Ascending aorta (tissue), 2 donors: Measurements from ENCODE around the gene LUM. TPM values are rescaled to one million over a fixed set of nuclear protein-coding genes. Genes with fewer than 3 reads are reported as not detected.

Source experiments
- DNase-seq, 2 donors: peaks; one replicate each; pipeline ENCODE4 v3.0.0-alpha.2; 2019; ENCODE audit warnings: low spot score in 2 of 2
- H3K27ac ChIP-seq, 2 donors: fragments of 200-600 bp; sonication (generic); one replicate each; pipeline ENCODE4 v1.5.1; 2016 to 2017; ENCODE audit warnings: mild to moderate bottlenecking in 1 of 2
- H3K27me3 ChIP-seq: fragments of 200-600 bp; sonication (generic); one replicate; pipeline ENCODE4 v1.5.1; 2017
- H3K36me3 ChIP-seq, 2 donors: fragments of 200-600 bp; sonication (generic); one replicate each; pipeline ENCODE4 v1.5.1; 2016
- H3K4me1 ChIP-seq, 2 donors: fragments of 200-600 bp; sonication (generic); one replicate each; pipeline ENCODE4 v1.5.1; 2016 to 2017; ENCODE audit warnings: mild to moderate bottlenecking in 1 of 2
- H3K4me3 ChIP-seq, 2 donors: fragments of 200-600 bp; sonication (generic); one replicate each; pipeline ENCODE4 v1.5.1; 2016 to 2017; ENCODE audit warnings: mild to moderate bottlenecking in 1 of 2
- H3K9me3 ChIP-seq, 2 donors: fragments of 200-600 bp; sonication (generic); one replicate each; pipeline ENCODE4 v1.5.1; 2016
- CTCF ChIP-seq, 3 experiments: fragments of 200-600 bp in 2 of 3; fragments of 450-650 bp in 1 of 3; sonication (generic) in 2 of 3; IDR thresholded peaks; one replicate each; pipeline ENCODE4 v1.5.1; 2016 to 2019; ENCODE audit warnings: antibody characterized with exemption in 3 of 3, mild to moderate bottlenecking in 1 of 3, moderate library complexity in 1 of 3
- intact Hi-C: fragments of 100-400 bp; cut with DNase I; formaldehyde crosslinking; loops from one replicate; pipeline ENCODE4 v1.15.1; 2023
- total RNA-seq: library from RNA; depleted of rRNA; stranded (reverse); fragments of >200 nt; gene quantifications from one replicate; pipeline ENCODE4 v1.1.0, GENCODE V29; 2016

LUM gene
- total RNA-seq, 1 donor from 2014 or later: 133 TPM

DNA sequence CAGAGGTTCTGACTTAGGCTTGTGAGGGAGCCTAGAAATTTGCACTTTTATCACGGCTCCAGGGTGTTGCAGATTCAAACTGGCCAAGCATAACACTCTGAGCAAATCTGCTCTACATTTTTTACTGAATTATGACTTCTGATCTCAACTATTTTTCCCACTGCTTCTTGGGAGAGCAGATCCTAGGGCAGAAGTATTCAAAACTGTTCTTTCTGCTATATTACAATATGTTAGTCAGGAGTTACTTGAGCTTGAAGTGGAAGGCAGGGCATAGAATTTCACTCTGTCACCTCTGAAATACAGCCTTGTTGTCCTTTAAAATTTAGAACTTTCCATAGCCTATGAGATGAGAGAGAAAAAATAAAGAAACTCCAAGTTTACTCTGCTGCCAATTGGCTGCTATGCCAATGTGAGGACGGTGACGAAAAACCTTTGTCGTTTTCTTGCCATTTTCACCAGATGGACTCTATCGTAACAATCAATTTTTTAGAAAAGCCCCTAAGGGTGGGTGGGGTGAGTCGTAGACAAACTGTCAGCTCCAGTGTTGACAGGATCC, 37.1 kb downstream of the LUM start:
- Histone ChIP-seq H3K36me3 (no peaks in the 10 kb centered on the region), H3K27ac (peak overlapping the region; percentile 32 to 51), H3K4me3 (peak overlapping the region; percentile 11 to 23), H3K27me3 (no peaks in the 10 kb centered on the region), H3K9me3 (no peaks in the 10 kb centered on the region), H3K4me1 (no peaks in the 10 kb centered on the region)
- intact Hi-C loops: no loop called here
- no peak for DNase-seq
- TF ChIP-seq CTCF (IDR thresholded peaks at IDR 0.05): no peak

- DNase-seq: no peak
- TF ChIP-seq CTCF (IDR thresholded peaks at IDR 0.05): no peak
- intact Hi-C loops: no loop called here
- Histone ChIP-seq H3K4me1 (no peaks in the 10 kb centered on the region), H3K27me3 (no peaks in the 10 kb centered on the region), H3K9me3 (no peaks in the 10 kb centered on the region), H3K36me3 (no peaks in the 10 kb centered on the region), H3K4me3 (no peak overlapping the region), H3K27ac (no peak overlapping the region)
These were observed 37.9 kb downstream of the LUM start for GRCh38 chr12:91073426-91073825.

DNA sequence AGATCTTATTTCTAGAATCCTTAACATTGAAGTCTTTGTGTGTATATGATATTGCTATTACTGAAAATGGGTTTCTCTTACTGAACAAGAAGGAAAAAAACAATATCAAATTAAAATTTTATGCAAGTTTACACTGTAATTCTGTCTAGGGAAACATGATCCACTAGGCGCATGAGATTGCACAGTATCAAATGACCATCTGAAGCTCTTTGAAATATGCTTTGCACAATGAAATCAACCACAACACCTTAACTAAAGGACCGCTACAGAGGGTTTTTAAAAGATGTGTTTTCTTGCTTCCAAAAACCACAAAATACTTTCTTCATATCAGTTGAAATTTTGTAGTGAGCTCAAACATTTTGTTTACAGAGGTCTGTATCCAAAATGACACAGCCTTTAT, 38.4 kb downstream of the LUM start:
- Histone ChIP-seq H3K27me3 (no peaks in the 10 kb centered on the region), H3K27ac (no peak overlapping the region), H3K9me3 (no peaks in the 10 kb centered on the region), H3K4me3 (no peak overlapping the region), H3K36me3 (no peaks in the 10 kb centered on the region), H3K4me1 (no peaks in the 10 kb centered on the region)
- TF ChIP-seq CTCF (IDR thresholded peaks at IDR 0.05): no peak
- no peak for DNase-seq
- intact Hi-C loops: no loop called here

DNA sequence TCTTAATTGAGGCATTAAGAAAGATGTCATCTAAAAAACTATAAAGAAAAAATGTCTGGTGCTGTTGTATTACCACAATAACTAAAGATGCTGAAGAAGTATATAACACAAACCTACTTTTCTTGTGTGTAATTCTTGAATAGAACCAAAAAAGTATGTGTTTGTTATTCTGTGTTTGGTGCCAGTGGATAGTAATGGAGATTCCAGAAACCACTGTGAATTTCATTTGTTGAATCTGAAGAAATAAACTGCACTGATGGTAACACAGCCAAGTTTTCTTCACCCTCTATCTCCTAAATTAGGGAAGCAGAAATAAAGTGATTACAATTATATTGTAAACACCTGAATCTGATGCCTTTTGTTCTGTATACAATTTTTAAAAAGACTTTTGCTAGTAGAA, 40.4 kb downstream of the LUM start:
- no peak for TF ChIP-seq CTCF (IDR thresholded peaks at IDR 0.05)

GRCh38 chr12:91065396-91065795, 45.9 kb downstream of the LUM start:
- Histone ChIP-seq H3K4me3 (no peak overlapping the region), H3K36me3 (no peaks in the 10 kb centered on the region), H3K4me1 (no peaks in the 10 kb centered on the region), H3K27ac (no peak overlapping the region), H3K9me3 (no peaks in the 10 kb centered on the region), H3K27me3 (no peaks in the 10 kb centered on the region)
- DNase-seq: no peak
- no peak for TF ChIP-seq CTCF (IDR thresholded peaks at IDR 0.05)
- intact Hi-C loops: no loop called here

More for the DNA sequence above, 40.4 kb downstream of the LUM start:
- intact Hi-C loops: no loop called here
- Histone ChIP-seq H3K9me3 (no peaks in the 10 kb centered on the region), H3K27ac (no peak overlapping the region), H3K4me1 (no peaks in the 10 kb centered on the region), H3K4me3 (no peak overlapping the region), H3K27me3 (no peaks in the 10 kb centered on the region), H3K36me3 (no peaks in the 10 kb centered on the region)
- DNase-seq: no peak

DNA sequence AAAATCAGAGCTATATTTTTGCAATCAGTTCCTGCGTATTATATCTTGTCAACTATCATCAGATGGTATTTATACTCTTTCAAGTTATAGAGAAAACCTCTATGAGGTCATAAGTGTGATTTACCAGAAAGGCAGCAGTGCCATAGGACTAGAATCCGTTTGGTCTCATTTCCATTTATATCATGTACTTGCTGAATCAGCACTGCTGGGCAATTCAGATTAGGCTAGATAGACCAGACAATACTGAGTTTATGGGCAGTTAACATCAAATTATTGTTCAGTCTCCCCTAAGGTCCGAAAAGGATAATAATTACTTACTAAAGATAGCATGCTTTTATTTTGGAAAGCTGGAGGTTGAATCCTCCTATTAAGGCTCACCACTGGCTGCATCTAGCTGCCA, 46.7 kb downstream of the LUM start:
- no peaks in the 10 kb centered on the region for H3K27me3 ChIP-seq
- H3K27ac ChIP-seq: no peak overlapping the region
- TF ChIP-seq CTCF (IDR thresholded peaks at IDR 0.05): no peak
- intact Hi-C loops: no loop called here
- H3K4me3 ChIP-seq: no peak overlapping the region
- no peaks in the 10 kb centered on the region for H3K9me3 ChIP-seq
- H3K4me1 ChIP-seq: no peaks in the 10 kb centered on the region
- H3K36me3 ChIP-seq: no peaks in the 10 kb centered on the region
- no peak for DNase-seq
